OCI-LY3 (cell line): ENCODE data around the gene CASZ1.

Source experiments
- EZH2phosphoT487 ChIP-seq: fragments of 200-600 bp; shearing (Covaris generic); IDR thresholded peaks from 2 replicates; pipeline ENCODE4 v1.6.1; 2018; ENCODE audit warnings: antibody characterized with exemption, mixed run types, low read depth
- TF ChIP-seq, protein P1 (sequence below): fragments of 200-600, 300-600 bp; sonication (generic); IDR thresholded peaks from 2 replicates; pipeline ENCODE4 v1.5.1; 2014; ENCODE audit warnings: antibody characterized with exemption, low read length, low read depth

DNA sequence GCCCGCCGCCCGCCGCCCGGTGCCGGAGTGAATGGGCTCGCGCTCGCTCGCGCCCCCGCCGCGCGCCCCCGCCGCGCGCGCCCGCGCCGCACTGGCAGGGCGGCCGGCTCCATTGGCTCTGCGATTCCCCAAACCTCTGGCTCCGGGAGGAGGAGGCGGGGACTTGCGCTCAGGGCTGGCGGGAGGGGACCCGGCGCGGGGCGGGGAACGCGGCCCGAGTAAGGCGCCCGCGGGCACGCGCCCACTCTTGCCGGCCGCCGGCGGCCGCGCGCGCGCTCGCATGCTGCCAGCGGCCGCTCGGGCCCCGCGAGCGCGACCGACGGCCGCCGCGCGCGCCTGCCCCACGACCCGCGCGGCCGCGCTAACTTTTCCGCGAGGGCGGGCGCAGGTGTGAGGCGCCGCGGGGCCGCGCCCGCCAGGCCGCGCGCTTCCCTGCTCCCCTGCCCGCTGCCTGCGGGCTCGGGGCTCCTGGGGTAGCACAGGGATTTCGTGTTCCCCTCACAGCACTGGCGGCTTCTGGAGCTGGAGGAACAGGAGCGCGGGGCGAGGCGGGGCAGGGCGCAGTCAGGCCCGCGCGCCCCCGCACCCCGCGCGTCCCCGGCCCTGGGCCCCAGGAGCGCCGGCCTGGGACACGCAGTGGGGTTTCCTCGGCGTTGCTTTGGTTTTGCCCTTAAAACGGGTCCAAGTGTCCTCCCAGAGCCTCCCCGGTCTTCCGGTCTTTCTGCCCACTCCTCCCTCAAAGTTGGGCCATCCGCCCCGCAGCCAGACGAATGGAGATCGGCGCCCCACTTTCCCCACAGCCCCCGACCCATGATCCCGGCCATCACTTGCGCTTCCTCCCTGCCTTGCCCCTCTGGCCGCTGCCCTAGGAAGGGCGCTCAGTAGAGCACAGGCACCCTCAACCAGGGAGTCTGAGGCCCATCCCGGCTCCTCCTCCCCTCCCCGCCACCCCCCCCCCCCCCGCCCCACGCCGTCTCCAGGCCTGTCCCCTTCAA is 101.5 kb downstream of the CASZ1 start:
- TF ChIP-seq, protein P1, sequence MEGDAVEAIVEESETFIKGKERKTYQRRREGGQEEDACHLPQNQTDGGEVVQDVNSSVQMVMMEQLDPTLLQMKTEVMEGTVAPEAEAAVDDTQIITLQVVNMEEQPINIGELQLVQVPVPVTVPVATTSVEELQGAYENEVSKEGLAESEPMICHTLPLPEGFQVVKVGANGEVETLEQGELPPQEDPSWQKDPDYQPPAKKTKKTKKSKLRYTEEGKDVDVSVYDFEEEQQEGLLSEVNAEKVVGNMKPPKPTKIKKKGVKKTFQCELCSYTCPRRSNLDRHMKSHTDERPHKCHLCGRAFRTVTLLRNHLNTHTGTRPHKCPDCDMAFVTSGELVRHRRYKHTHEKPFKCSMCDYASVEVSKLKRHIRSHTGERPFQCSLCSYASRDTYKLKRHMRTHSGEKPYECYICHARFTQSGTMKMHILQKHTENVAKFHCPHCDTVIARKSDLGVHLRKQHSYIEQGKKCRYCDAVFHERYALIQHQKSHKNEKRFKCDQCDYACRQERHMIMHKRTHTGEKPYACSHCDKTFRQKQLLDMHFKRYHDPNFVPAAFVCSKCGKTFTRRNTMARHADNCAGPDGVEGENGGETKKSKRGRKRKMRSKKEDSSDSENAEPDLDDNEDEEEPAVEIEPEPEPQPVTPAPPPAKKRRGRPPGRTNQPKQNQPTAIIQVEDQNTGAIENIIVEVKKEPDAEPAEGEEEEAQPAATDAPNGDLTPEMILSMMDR, result no peak
- TF ChIP-seq EZH2phosphoT487, result no peak
